ENCODE data around the gene TMEM229A. TPM values are rescaled to one million over a fixed set of nuclear protein-coding genes. Genes with fewer than 3 reads are reported as not detected.

Gene TMEM229A
- total and polyA plus RNA-seq, 2 of the 8 experiments (the other 6 are each of a cell fraction or from before 2014, with no cell fraction given) = 0.33 to 0.54 TPM

GRCh38 chr7:123992913-123993518 lies 39.9 kb downstream of the TMEM229A start:
- H2BK120ac ChIP-seq (replicated peaks; ENCODE audit: low read depth, low read length) = no peak overlapping the region
- H4K5ac ChIP-seq (ENCODE audit: insufficient read length, low read depth, low read length) = no peak overlapping the region
- no peaks in the 10 kb centered on the region for H3K27me3 ChIP-seq (replicated peaks in 1 of 4; ENCODE audit: control insufficient read depth in 3 of 4, extremely low read depth in 1 of 4, insufficient read depth in 3 of 4, low read length in 3 of 4)
- H3K27ac ChIP-seq (ENCODE audit: low read depth, low read length) = no peak overlapping the region
- FAIRE-seq = no peak
- H3K4me3 ChIP-seq (ENCODE audit: extremely low read depth in 1 of 4, insufficient read depth in 2 of 4, low read depth in 3 of 4, low read length in 4 of 4) = no peak overlapping the region
- H3K23ac ChIP-seq (ENCODE audit: insufficient read length) = no peak overlapping the region
- no peak overlapping the region for H2BK15ac ChIP-seq (ENCODE audit: low read length)
- H2AK5ac ChIP-seq (ENCODE audit: low read depth, low read length) = no peak overlapping the region
- WGBS, 2 experiments (ENCODE audit: extremely low coverage in 1 of 2, insufficient coverage in 1 of 2, insufficient read length in 1 of 2, insufficient replicate concordance in 2 of 2, low coverage in 1 of 2, low lambda C conversion rate in 2 of 2, missing lambda C conversion rate in 1 of 2) = 88% methylated on average over 2 of the region's 2 CpGs; no CpG with 5 or more reads in 1 of the 2 experiments
- H3K79me1 ChIP-seq (ENCODE audit: low read depth, low read length) = no peaks in the 10 kb centered on the region
- H3K14ac ChIP-seq (ENCODE audit: insufficient read length) = no peak overlapping the region
- peaks cover 3% of the 10 kb centered on the region; the same call in 1 of the 2 replicates for H3K23me2 ChIP-seq (ENCODE audit: low read depth, low read length)
- H3K4ac ChIP-seq (replicated peaks; ENCODE audit: insufficient read length, low read depth, low read length) = no peak overlapping the region
- H2AFZ ChIP-seq (ENCODE audit: low read length) = no peak overlapping the region
- H4K20me1 ChIP-seq (replicated peaks in 1 of 2; ENCODE audit: control insufficient read depth in 1 of 2, insufficient read depth in 2 of 2, low read length in 2 of 2) = no peaks in the 10 kb centered on the region
- no peak overlapping the region for H4K8ac ChIP-seq (ENCODE audit: extremely low read depth, insufficient read depth, low read length)
- no peak overlapping the region for H3K4me2 ChIP-seq (ENCODE audit: insufficient read depth in 1 of 2, low read depth in 2 of 2, low read length in 2 of 2)
- H3K9ac ChIP-seq (replicated peaks in 1 of 4; ENCODE audit: extremely low read depth in 1 of 4, low read depth in 3 of 4, low read length in 3 of 4) = no peak overlapping the region
- H2BK12ac ChIP-seq (ENCODE audit: low read depth, low read length) = no peak overlapping the region
- no peak overlapping the region for H2BK20ac ChIP-seq (ENCODE audit: low read length)
- POLR2A ChIA-PET (ENCODE audit: partially characterized antibody) = interaction anchor here (0.8 kb wide), 1 partner anchor 26 kb away, joined by 3 read pairs; no protein-coding TSS in a partner anchor
- no peaks in the 10 kb centered on the region for H3K36me3 ChIP-seq (ENCODE audit: control insufficient read depth in 2 of 4, insufficient read depth in 4 of 4, low read length in 3 of 4)
- no peak overlapping the region for H3K56ac ChIP-seq (replicated peaks; ENCODE audit: insufficient read length, low read depth, low read length)
- CTCF ChIA-PET (ENCODE audit: partially characterized antibody) = interaction anchor here (0.6 kb wide), 2 partner anchors 53 to 108 kb away, joined by 3 read pairs; no protein-coding TSS in a partner anchor
- H3K9me3 ChIP-seq (ENCODE audit: insufficient read depth in 2 of 2, low read depth in 1 of 2, low read length in 1 of 2) = no peaks in the 10 kb centered on the region
- H3K79me2 ChIP-seq (ENCODE audit: control insufficient read depth in 1 of 2, insufficient read depth in 2 of 2, low read length in 2 of 2) = no peaks in the 10 kb centered on the region
- no peak overlapping the region for H2BK5ac ChIP-seq (ENCODE audit: low read depth, low read length)
- DNase-seq (ENCODE audit: low read depth in 1 of 2, low spot score in 2 of 2) = no peak
- no peak overlapping the region for H3K18ac ChIP-seq (ENCODE audit: extremely low read depth, low read length)
- no peak for TF ChIP-seq SP1 (IDR thresholded peaks at IDR 0.05; ENCODE audit: low read depth, low read length)
- TF ChIP-seq FOSL1 (IDR thresholded peaks at IDR 0.05; ENCODE audit: insufficient read depth, low read depth, low read length) = no peak
- TF ChIP-seq ZNF274 (IDR thresholded peaks at IDR 0.05; ENCODE audit: borderline replicate concordance, extremely low read depth, low read length) = no peak
- no peak for TF ChIP-seq CTBP2 (IDR thresholded peaks at IDR 0.05; ENCODE audit: borderline replicate concordance, insufficient read depth, insufficient read length, low read length)
- TF ChIP-seq CBX5 (IDR thresholded peaks at IDR 0.05; ENCODE audit: low read depth, low read length) = no peak
- no peak for TF ChIP-seq NRF1 (IDR thresholded peaks at IDR 0.05; ENCODE audit: low read depth, low read length)
- no peak for TF ChIP-seq KDM5A (IDR thresholded peaks at IDR 0.05; ENCODE audit: low read length)
- no peak for TF ChIP-seq GTF2F1 (IDR thresholded peaks at IDR 0.05; ENCODE audit: borderline replicate concordance, low read depth, low read length)
- TF ChIP-seq MAX (IDR thresholded peaks at IDR 0.05) = no peak
- H3K4me1 ChIP-seq (replicated peaks in 1 of 4; ENCODE audit: control insufficient read depth in 3 of 4, insufficient read depth in 4 of 4, low read length in 3 of 4) = peaks cover 0 to 6% (median 1%) of the 10 kb centered on the region in 4 experiments; a peak in 1 of 7 replicates
- no peak overlapping the region for H4K91ac ChIP-seq (replicated peaks; ENCODE audit: insufficient read length, low read length)
